H1 (cell line): Measurements from ENCODE around the gene TEX28. TPM values are rescaled to one million over a fixed set of nuclear protein-coding genes. Genes with fewer than 3 reads are reported as not detected.

Experiments used
- CTCF ChIA-PET: fragments of 300-600 bp; sonication (Branson Sonifier 250); formaldehyde crosslinking; loops from one replicate; lab custom pipeline; 2021; ENCODE audit not compliant: partially characterized antibody; lab: Charles Lee
- POLR2A ChIA-PET: fragments of 300-600 bp; sonication (Branson Sonifier 250); formaldehyde crosslinking; loops from one replicate; lab custom pipeline; 2021; ENCODE audit warnings: inconsistent platforms; ENCODE audit not compliant: partially characterized antibody; lab: Charles Lee
- DNase-seq, 2 experiments: peaks; one replicate each; pipeline versions ENCODE4 v3.0.0 to v3.0.0-alpha.2; 2010 to 2022; ENCODE audit warnings: low spot score in 2 of 2, low read depth in 1 of 2, mixed read lengths in 1 of 2
- FAIRE-seq: peaks from 2 replicates; lab custom pipeline; 2011; peaks lifted over from hg19 to GRCh38; lab: Jason Lieb, UNC
- H2AFZ ChIP-seq: 2 replicates; pipeline ENCODE4 v1.8.1; 2012; ENCODE audit warnings: low read length, inconsistent platforms
- H2AK5ac ChIP-seq: 2 replicates; pipeline ENCODE4 v1.6.1; 2013; ENCODE audit warnings: low read depth, low read length
- H2BK120ac ChIP-seq: replicated peaks from 2 replicates; pipeline ENCODE3; 2013; ENCODE audit warnings: low read depth, low read length, inconsistent platforms
- H2BK12ac ChIP-seq: 2 replicates; pipeline ENCODE4 v1.6.1; 2013; ENCODE audit warnings: low read depth, low read length
- H2BK15ac ChIP-seq: 2 replicates; pipeline ENCODE4 v1.6.1; 2013; ENCODE audit warnings: low read length
- H2BK20ac ChIP-seq: 2 replicates; pipeline ENCODE4 v1.6.1; 2013; ENCODE audit warnings: low read length
- H2BK5ac ChIP-seq: 2 replicates; pipeline ENCODE4 v1.6.1; 2013; ENCODE audit warnings: low read depth, low read length
- H3K14ac ChIP-seq: 2 replicates; pipeline ENCODE4 v1.6.1; 2013; ENCODE audit warnings: inconsistent platforms; ENCODE audit not compliant: insufficient read length
- H3K18ac ChIP-seq: 2 replicates; pipeline ENCODE4 v1.6.1; 2013; ENCODE audit warnings: low read length; ENCODE audit errors: extremely low read depth
- H3K23ac ChIP-seq: 2 replicates; pipeline ENCODE4 v1.6.1; 2013; ENCODE audit warnings: inconsistent platforms; ENCODE audit not compliant: insufficient read length
- H3K23me2 ChIP-seq: 2 replicates; pipeline ENCODE4 v1.6.1; 2013; ENCODE audit warnings: low read depth, low read length
- H3K27ac ChIP-seq: 2 replicates; pipeline ENCODE4 v1.6.1; 2011; ENCODE audit warnings: low read depth, low read length, inconsistent platforms
- H3K27me3 ChIP-seq, 4 experiments: replicated peaks in 1 of 4; 1 replicate in 1 of 4; 2 replicates in 3 of 4; pipeline versions ENCODE4 v1.6.1 to v1.8.1; 2011 to 2013; ENCODE audit warnings: low read length in 3 of 4, mild to moderate bottlenecking in 3 of 4, inconsistent platforms in 2 of 4, mixed read lengths in 2 of 4, moderate library complexity in 1 of 4; ENCODE audit not compliant: control insufficient read depth in 3 of 4, insufficient read depth in 3 of 4; ENCODE audit errors: extremely low read depth in 1 of 4
- H3K36me3 ChIP-seq, 4 experiments: 2 replicates each; pipeline versions ENCODE4 v1.6.1 to v1.8.1; 2011 to 2013; ENCODE audit warnings: mild to moderate bottlenecking in 4 of 4, low read length in 3 of 4, moderate library complexity in 2 of 4, control low read depth in 1 of 4, inconsistent platforms in 1 of 4; ENCODE audit not compliant: insufficient read depth in 4 of 4, control insufficient read depth in 2 of 4
- H3K4ac ChIP-seq: replicated peaks from 2 replicates; pipeline ENCODE3; 2013; ENCODE audit warnings: low read length, low read depth, mixed read lengths, inconsistent platforms; ENCODE audit not compliant: insufficient read length
- H3K4me1 ChIP-seq, 4 experiments: replicated peaks in 1 of 4; 1 replicate in 1 of 4; 2 replicates in 3 of 4; pipeline versions ENCODE4 v1.6.1 to v1.8.1; 2011 to 2013; ENCODE audit warnings: low read length in 3 of 4, inconsistent platforms in 2 of 4, mixed read lengths in 1 of 4; ENCODE audit not compliant: insufficient read depth in 4 of 4, control insufficient read depth in 3 of 4
- H3K4me2 ChIP-seq, 2 experiments: 2 replicates each; pipeline versions ENCODE4 v1.6.1 to v1.8.1; 2011 to 2013; ENCODE audit warnings: low read depth in 2 of 2, low read length in 2 of 2, control low read depth in 1 of 2, inconsistent platforms in 1 of 2, mild to moderate bottlenecking in 1 of 2; ENCODE audit not compliant: insufficient read depth in 1 of 2
- H3K4me3 ChIP-seq, 4 experiments: fragments of 200-600, 300-600 bp in 1 of 4; sonication (generic), shearing (Covaris generic), sonication (Bioruptor Twin) in 1 of 4; 2 replicates each; pipeline versions ENCODE4 v1.5.1 to v1.8.1; 2011 to 2016; ENCODE audit warnings: low read length in 4 of 4, low read depth in 3 of 4, control low read depth in 2 of 4, inconsistent platforms in 2 of 4, mild to moderate bottlenecking in 2 of 4, mixed read lengths in 1 of 4, moderate library complexity in 1 of 4; ENCODE audit not compliant: insufficient read depth in 2 of 4; ENCODE audit errors: extremely low read depth in 1 of 4
- H3K56ac ChIP-seq: replicated peaks from 2 replicates; pipeline ENCODE3; 2013; ENCODE audit warnings: low read depth, mild to moderate bottlenecking, mixed read lengths, low read length, inconsistent platforms; ENCODE audit not compliant: insufficient read length
- H3K79me1 ChIP-seq: 2 replicates; pipeline ENCODE4 v1.6.1; 2013; ENCODE audit warnings: low read depth, low read length, control low read depth
- H3K79me2 ChIP-seq, 2 experiments: 2 replicates each; pipeline versions ENCODE4 v1.6.1 to v1.8.1; 2012 to 2013; ENCODE audit warnings: low read length in 2 of 2, mild to moderate bottlenecking in 2 of 2, inconsistent platforms in 1 of 2; ENCODE audit not compliant: insufficient read depth in 2 of 2, control insufficient read depth in 1 of 2
- H3K9ac ChIP-seq, 4 experiments: replicated peaks in 1 of 4; 1 replicate in 1 of 4; 2 replicates in 3 of 4; pipeline versions ENCODE4 v1.6.1 to v1.8.1; 2011 to 2013; ENCODE audit warnings: low read depth in 3 of 4, low read length in 3 of 4, control low read depth in 2 of 4, mild to moderate bottlenecking in 2 of 4, moderate library complexity in 2 of 4, inconsistent platforms in 1 of 4; ENCODE audit errors: extremely low read depth in 1 of 4
- H3K9me3 ChIP-seq, 2 experiments: 2 replicates each; pipeline versions ENCODE4 v1.6.1 to v1.8.1; 2012 to 2013; ENCODE audit warnings: mild to moderate bottlenecking in 2 of 2, moderate library complexity in 2 of 2, control low read depth in 1 of 2, inconsistent platforms in 1 of 2, low read depth in 1 of 2, low read length in 1 of 2, mixed read lengths in 1 of 2; ENCODE audit not compliant: insufficient read depth in 2 of 2
- H4K20me1 ChIP-seq, 2 experiments: replicated peaks in 1 of 2; 2 replicates each; pipeline versions ENCODE3 to v1.8.1; 2011 to 2013; ENCODE audit warnings: inconsistent platforms in 2 of 2, low read length in 2 of 2, mild to moderate bottlenecking in 1 of 2; ENCODE audit not compliant: insufficient read depth in 2 of 2, control insufficient read depth in 1 of 2
- H4K5ac ChIP-seq: 2 replicates; pipeline ENCODE4 v1.6.1; 2013; ENCODE audit warnings: low read length, low read depth, mixed read lengths, inconsistent platforms; ENCODE audit not compliant: insufficient read length
- H4K8ac ChIP-seq: 2 replicates; pipeline ENCODE4 v1.8.0; 2013; ENCODE audit warnings: mild to moderate bottlenecking, moderate library complexity, low read length, inconsistent platforms; ENCODE audit not compliant: insufficient read depth; ENCODE audit errors: extremely low read depth
- H4K91ac ChIP-seq: replicated peaks from 2 replicates; pipeline ENCODE3; 2013; ENCODE audit warnings: low read length, mixed read lengths, inconsistent platforms; ENCODE audit not compliant: insufficient read length
- CHD1 ChIP-seq: IDR thresholded peaks from 2 replicates; pipeline ENCODE4 v1.6.1; 2012; ENCODE audit warnings: low read depth, low read length, improper control_type of control experiment
- JUN ChIP-seq: IDR thresholded peaks from 2 replicates; pipeline ENCODE4 v1.6.1; 2011; ENCODE audit warnings: low read depth, mild to moderate bottlenecking, improper control_type of control experiment, low read length
- MAFK ChIP-seq: IDR thresholded peaks from 2 replicates; pipeline ENCODE4 v1.6.1; 2012; ENCODE audit warnings: low read depth, mild to moderate bottlenecking, improper control_type of control experiment, low read length
- RNF2 ChIP-seq: fragments of 200-900, 300-1000 bp; sonication (generic); IDR thresholded peaks from 2 replicates; pipeline ENCODE4 v1.7.1; 2016; ENCODE audit warnings: borderline replicate concordance, low read depth, mild to moderate bottlenecking, antibody characterized with exemption, low read length; ENCODE audit not compliant: poor library complexity, severe bottlenecking; ENCODE audit errors: missing control alignments
- SP1 ChIP-seq: IDR thresholded peaks from 2 replicates; pipeline ENCODE4 v1.6.1; 2011; ENCODE audit warnings: low read depth, low read length
- WGBS, 2 experiments: shearing (Covaris generic) in 1 of 2; methylation state at CpG; one replicate each; pipeline versions ENCODE4 v1.1.6 to v1.1.7; 2013 to 2015; ENCODE audit warnings: low lambda C conversion rate in 2 of 2, mixed read lengths in 2 of 2, inconsistent platforms in 1 of 2, low coverage in 1 of 2, missing lambda C conversion rate in 1 of 2; ENCODE audit not compliant: insufficient replicate concordance in 2 of 2, insufficient coverage in 1 of 2, insufficient read length in 1 of 2; ENCODE audit errors: extremely low coverage in 1 of 2, missing lambda C conversion rate in 1 of 2; 5-methylcytosine and 5-hydroxymethylcytosine counted together
- polyA plus RNA-seq, 7 experiments: library from polyadenylated mRNA; depleted of rRNA in 3 of 7; stranded (reverse) in 5 of 7; unstranded in 2 of 7; fragments of >200 nt in 5 of 7; fragments of 200-250 nt in 2 of 7; gene quantifications; 1 replicate in 5 of 7; 2 replicates in 1 of 7; 4 replicates in 1 of 7; pipeline versions ENCODE4 v1.2.1 to v1.2.3, GENCODE V29; 2011 to 2013; ENCODE audit warnings: missing spikeins in 2 of 7, mixed read lengths in 2 of 7
- total RNA-seq: library from RNA; stranded (reverse); fragmentation: NEBNext Ultra II Directional; extraction: Animal tissue kit (Norgen Biotek cat#: 25700); gene quantifications from 2 replicates; pipeline ENCODE4 v1.2.1, GENCODE V29; 2021

TEX28 gene
- total and polyA plus RNA-seq, 2 of the 8 experiments (the other 6 are each of a cell fraction or from before 2014, with no cell fraction given): not detected

GRCh38 chrX:154325541-154325940, 30.6 kb upstream of the TEX28 start:
- Histone ChIP-seq H3K4me3 (no peak overlapping the region), H2BK5ac (no peak overlapping the region), H3K27me3 (no peaks in the 10 kb centered on the region), H2AFZ (no peak overlapping the region), H3K79me2 (no peaks in the 10 kb centered on the region), H2AK5ac (no peak overlapping the region), H4K91ac (no peak overlapping the region), H3K4ac (no peak overlapping the region), H3K14ac (no peak overlapping the region), H2BK20ac (no peak overlapping the region), H4K5ac (no peak overlapping the region), H3K9ac (no peak overlapping the region), H4K20me1 (no peaks in the 10 kb centered on the region), H2BK120ac (no peak overlapping the region), H3K4me1 (no peaks in the 10 kb centered on the region; a peak in 1 of 7 replicates), H4K8ac (no peak overlapping the region), H3K18ac (no peak overlapping the region), H3K9me3 (no peaks in the 10 kb centered on the region), H3K4me2 (no peak overlapping the region), H2BK12ac (no peak overlapping the region), H3K23ac (no peak overlapping the region), H3K79me1 (no peaks in the 10 kb centered on the region), H3K56ac (no peak overlapping the region), H3K27ac (no peak overlapping the region), H2BK15ac (no peak overlapping the region), H3K36me3 (no peaks in the 10 kb centered on the region), H3K23me2 (no peaks in the 10 kb centered on the region)
- FAIRE-seq (no peak), DNase-seq (no peak)
- WGBS, 2 experiments: 93% methylated on average over 5 of the region's 8 CpGs; no CpG with 5 or more reads in 1 of the 2 experiments
- ChIA-PET CTCF (interaction anchor here (0.7 to 3.0 kb wide), 2 partner anchors 8 to 11 kb away, joined by 3 to 12 read pairs; no protein-coding TSS in a partner anchor), POLR2A (no interaction called here)
- TF ChIP-seq RNF2: no peak
- TF ChIP-seq SP1: no peak
- TF ChIP-seq CHD1: no peak
- no peak for TF ChIP-seq MAFK
- TF ChIP-seq JUN: no peak
